SK-N-MC (cell line): ENCODE results near the gene PCBP4.

Source experiments
- DNase-seq: peaks from one replicate; pipeline ENCODE4 v3.0.0-alpha.2; 2011; ENCODE audit warnings: low read depth, low spot score
- H3K27ac ChIP-seq: fragments of 200-600 bp; sonication (generic); 2 replicates; pipeline ENCODE4 v1.5.1; 2016; ENCODE audit warnings: mixed run types
- H3K36me3 ChIP-seq: fragments of 200-600 bp; sonication (generic); 2 replicates; pipeline ENCODE4 v1.6.1; 2017; ENCODE audit warnings: antibody characterized with exemption, low read length, mixed read lengths; ENCODE audit not compliant: insufficient read depth
- H3K4me3 ChIP-seq: fragments of 200-600 bp; sonication (generic); 2 replicates; pipeline ENCODE4 v1.5.1; 2016
- H3K9ac ChIP-seq: fragments of 200-600 bp; sonication (generic); 2 replicates; pipeline ENCODE4 v1.8.0; 2017; ENCODE audit warnings: mixed run types, mixed read lengths; ENCODE audit not compliant: insufficient read length
- H3K9me3 ChIP-seq: fragments of 200-600 bp; sonication (generic); 2 replicates; pipeline ENCODE4 v1.6.1; 2017; ENCODE audit warnings: low read depth, mild to moderate bottlenecking, antibody characterized with exemption, low read length, moderate library complexity, mixed read lengths
- EZH2 ChIP-seq: fragments of 200-600 bp; sonication (generic); IDR thresholded peaks from one replicate; pipeline ENCODE4 v1.6.1; 2017; ENCODE audit warnings: antibody characterized with exemption
- FOXP2 ChIP-seq: optimal IDR thresholded peaks from 2 replicates; pipeline ENCODE3; 2011; ENCODE audit warnings: mild to moderate bottlenecking, moderate library complexity; ENCODE audit not compliant: insufficient read depth; ENCODE audit errors: extremely low read length, control extremely low read depth
- POLR2AphosphoS5 ChIP-seq: IDR thresholded peaks from 2 replicates; pipeline ENCODE4 v1.6.1; 2012; ENCODE audit warnings: mild to moderate bottlenecking, low read depth, low read length, borderline replicate concordance

Gene PCBP4

GRCh38 chr3:51987568-51987967, 20.3 kb upstream of the PCBP4 start:
- DNase-seq = no peak
- H3K9me3 ChIP-seq = no peaks in the 10 kb centered on the region
- H3K36me3 ChIP-seq = peaks cover 12% of the 10 kb centered on the region
- H3K9ac ChIP-seq = no peak overlapping the region
- no peak overlapping the region for H3K27ac ChIP-seq
- TF ChIP-seq POLR2AphosphoS5 = no peak
- no peak for TF ChIP-seq FOXP2
- no peak for TF ChIP-seq EZH2
- H3K4me3 ChIP-seq = no peak overlapping the region

GRCh38 chr3:51986010-51986947, 19.0 kb upstream of the PCBP4 start:
- no peaks in the 10 kb centered on the region for H3K9me3 ChIP-seq
- no peak overlapping the region for H3K9ac ChIP-seq
- no peaks in the 10 kb centered on the region for H3K36me3 ChIP-seq
- no peak overlapping the region for H3K27ac ChIP-seq
- DNase-seq = no peak
- no peak overlapping the region for H3K4me3 ChIP-seq
- no peak for TF ChIP-seq FOXP2
- TF ChIP-seq EZH2 = no peak
- TF ChIP-seq POLR2AphosphoS5 = no peak

- H3K9me3 ChIP-seq = no peaks in the 10 kb centered on the region
- no peak overlapping the region for H3K9ac ChIP-seq
- TF ChIP-seq POLR2AphosphoS5 (no peak), FOXP2 (no peak)
- no peak overlapping the region for H3K4me3 ChIP-seq
- no peak overlapping the region for H3K27ac ChIP-seq
- DNase-seq = no peak
- H3K36me3 ChIP-seq = no peaks in the 10 kb centered on the region
Observed at GRCh38 chr3:51985063-51985462, 17.8 kb upstream of the PCBP4 start.

GRCh38 chr3:51984269-51984647, 17.0 kb upstream of the PCBP4 start:
- Histone ChIP-seq H3K9ac (no peak overlapping the region), H3K36me3 (no peaks in the 10 kb centered on the region), H3K9me3 (no peaks in the 10 kb centered on the region), H3K4me3 (no peak overlapping the region), H3K27ac (no peak overlapping the region)
- TF ChIP-seq FOXP2 = no peak
- TF ChIP-seq EZH2 = no peak
- TF ChIP-seq POLR2AphosphoS5 = no peak
- DNase-seq = no peak

GRCh38 chr3:51983578-51984268, 16.5 kb upstream of the PCBP4 start:
- no peak for DNase-seq

GRCh38 chr3:51982838-51983577, 15.8 kb upstream of the PCBP4 start, which contains the start of gene ACY1:
Gene ACY1, plus strand, starts transcription at chr3:51983535. Its CDS starts 530 bp downstream, at chr3:51984065.
- peak within 1 kb of the TSS; percentile 47 for H3K4me3 ChIP-seq
- H3K36me3 ChIP-seq = no peaks in the 10 kb centered on the region
- H3K9ac ChIP-seq = peak within 1 kb of the TSS; percentile 32
- no peak within 1 kb of the TSS for H3K27ac ChIP-seq
- no peak for DNase-seq
- TF ChIP-seq EZH2 (no peak), POLR2AphosphoS5 (peak; percentile 51)
- no peaks in the 10 kb centered on the region for H3K9me3 ChIP-seq

More at GRCh38 chr3:51983578-51984268, 16.5 kb upstream of the PCBP4 start:
- no peaks in the 10 kb centered on the region for H3K36me3 ChIP-seq
- H3K9ac ChIP-seq = no peak overlapping the region
- peak overlapping the region; percentile 47 for H3K4me3 ChIP-seq
- H3K27ac ChIP-seq = no peak overlapping the region
- H3K9me3 ChIP-seq = no peaks in the 10 kb centered on the region
- TF ChIP-seq EZH2 (no peak), FOXP2 (no peak)

- H3K36me3 ChIP-seq = no peaks in the 10 kb centered on the region
- H3K9ac ChIP-seq = peak overlapping the region; percentile 32
- H3K9me3 ChIP-seq = no peaks in the 10 kb centered on the region
- TF ChIP-seq EZH2 = no peak
- no peak for TF ChIP-seq POLR2AphosphoS5
- H3K4me3 ChIP-seq = peak overlapping the region; percentile 47
- DNase-seq = no peak
- H3K27ac ChIP-seq = no peak overlapping the region
Observed at GRCh38 chr3:51982352-51982837, 15.1 kb upstream of the PCBP4 start.

GRCh38 chr3:51980253-51980652, 13.0 kb upstream of the PCBP4 start:
- H3K4me3 ChIP-seq = no peak overlapping the region
- H3K27ac ChIP-seq = no peak overlapping the region
- DNase-seq = no peak
- no peaks in the 10 kb centered on the region for H3K9me3 ChIP-seq
- TF ChIP-seq EZH2 (no peak), FOXP2 (no peak), POLR2AphosphoS5 (no peak)
- no peaks in the 10 kb centered on the region for H3K36me3 ChIP-seq
- no peak overlapping the region for H3K9ac ChIP-seq
